Pons (tissue), 1 donor: ENCODE measurements around the gene G2E3.

Experiments
- DNase-seq: peaks from one replicate; pipeline ENCODE4 v3.0.0-alpha.2; 2016; ENCODE audit warnings: low spot score

The G2E3 gene

DNA sequence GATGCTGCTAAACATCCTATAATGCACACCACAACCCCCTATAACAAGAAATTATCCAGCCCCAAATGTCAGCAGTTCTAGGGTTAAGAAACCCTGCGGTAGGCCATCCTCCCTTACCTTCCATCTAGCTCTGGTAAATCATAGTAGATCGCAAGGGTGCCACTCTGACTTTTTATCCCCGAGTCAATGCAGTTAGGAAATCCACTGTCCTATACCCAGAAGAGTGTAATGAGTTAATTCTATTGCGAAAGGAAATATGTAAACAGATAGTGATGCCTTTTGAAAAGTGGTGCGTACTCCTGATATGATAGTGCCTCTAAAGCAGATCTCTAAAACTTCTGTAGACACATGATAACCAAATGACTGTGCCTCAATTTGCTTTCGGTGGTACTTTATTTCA is 93.0 kb downstream of the G2E3 start:
- DNase-seq = no peak

GRCh38 chr14:30655124-30655523 is 96.2 kb downstream of the G2E3 start:
- DNase-seq = no peak

- no peak for DNase-seq
These were observed 96.7 kb downstream of the G2E3 start for GRCh38 chr14:30655658-30656057.

- peak; percentile 9 for DNase-seq
These were observed 97.3 kb downstream of the G2E3 start for GRCh38 chr14:30656190-30656632.

DNA sequence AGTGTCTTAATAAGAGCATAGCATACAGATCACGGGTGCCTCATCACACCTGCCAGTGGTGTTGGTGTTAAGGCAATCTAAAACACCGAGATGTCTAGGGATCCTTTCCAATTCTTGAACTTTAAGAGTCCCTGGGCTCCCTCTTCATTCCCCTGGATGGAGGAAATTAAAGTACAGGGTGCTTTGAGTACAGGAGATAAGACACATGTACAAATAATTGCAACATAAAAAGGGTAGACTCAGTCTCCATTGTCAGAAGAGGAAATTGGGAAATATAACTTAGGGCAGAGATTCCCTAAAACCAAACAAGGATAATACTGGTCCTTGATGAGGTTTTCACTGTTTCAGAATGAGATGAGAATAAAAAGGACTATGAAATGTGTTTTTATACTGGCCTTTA is 98.1 kb downstream of the G2E3 start:
- no peak for DNase-seq

DNA sequence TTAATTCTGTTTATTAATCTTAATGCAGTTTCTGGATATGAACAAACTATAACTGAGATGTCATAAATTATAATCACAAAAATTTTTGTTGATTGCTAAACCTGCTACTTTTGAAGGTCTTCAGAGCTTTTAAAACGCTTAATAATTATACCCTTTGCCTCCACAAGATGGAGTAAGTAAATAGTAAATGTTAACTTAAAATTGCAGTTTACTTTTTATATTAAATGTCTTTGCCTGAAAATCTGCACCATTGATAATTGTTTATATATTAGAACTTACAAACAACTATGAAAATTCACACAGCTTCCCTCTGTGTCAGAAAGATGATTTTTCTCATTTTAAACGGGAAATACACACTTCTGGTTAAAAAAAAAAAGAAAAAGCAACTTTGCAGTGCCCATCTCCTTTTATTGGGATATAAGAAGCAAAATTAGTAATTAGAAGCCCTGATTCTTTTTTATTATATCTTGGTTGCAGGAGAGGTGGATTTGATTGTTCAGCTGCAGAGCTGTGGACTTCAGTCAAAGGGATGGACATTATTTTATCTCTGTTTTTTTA is 98.7 kb downstream of the G2E3 start:
- DNase-seq = no peak

GRCh38 chr14:30658645-30659044 is 99.7 kb downstream of the G2E3 start:
- no peak for DNase-seq

GRCh38 chr14:30669594-30669993 is 110.6 kb downstream of the G2E3 start:
- DNase-seq = no peak
